Testis (tissue), 2 donors: ENCODE data around the gene BCAR3.

Experiments used
- CTCF ChIP-seq, 3 experiments: fragments of 450-650 bp in 2 of 3; fragments of 200-600 bp in 1 of 3; sonication (generic) in 1 of 3; IDR thresholded peaks; one replicate each; pipeline ENCODE4 v1.5.1; 2016 to 2019; ENCODE audit warnings: antibody characterized with exemption in 3 of 3, mild to moderate bottlenecking in 2 of 3, moderate library complexity in 1 of 3
- POLR2A ChIP-seq: fragments of 450-650 bp; IDR thresholded peaks from one replicate; pipeline ENCODE4 v1.6.1; 2017; ENCODE audit warnings: antibody characterized with exemption, mild to moderate bottlenecking, moderate library complexity

- TF ChIP-seq CTCF (IDR thresholded peaks at IDR 0.05) (no peak), POLR2A (no peak)
Observed at GRCh38 chr1:93552741-93553455, 128.7 kb downstream of the BCAR3 start.
